Osteocyte (in vitro differentiated cells): Measurements from ENCODE around the gene CAMK2D. TPM values are rescaled to one million over a fixed set of nuclear protein-coding genes. Genes with fewer than 3 reads are reported as not detected.

Source experiments
- DNase-seq: peaks from one replicate; pipeline ENCODE4 v3.0.0; 2021; ENCODE audit warnings: mixed read lengths; ENCODE audit not compliant: unreplicated experiment; ENCODE audit errors: extremely low spot score
- H3K27ac Mint-ChIP-seq: one replicate; pipeline ENCODE4 v1.8.0; 2021; ENCODE audit warnings: mild to moderate bottlenecking, mixed read lengths; ENCODE audit not compliant: unreplicated experiment
- H3K27me3 Mint-ChIP-seq: one replicate; pipeline ENCODE4 v1.8.0; 2021; ENCODE audit warnings: mixed read lengths; ENCODE audit not compliant: unreplicated experiment
- H3K36me3 Mint-ChIP-seq: one replicate; pipeline ENCODE4 v1.8.0; 2021; ENCODE audit warnings: mixed read lengths; ENCODE audit not compliant: unreplicated experiment
- H3K4me1 Mint-ChIP-seq: one replicate; pipeline ENCODE4 v1.8.0; 2021; ENCODE audit warnings: mixed read lengths; ENCODE audit not compliant: unreplicated experiment
- H3K4me3 Mint-ChIP-seq: one replicate; pipeline ENCODE4 v1.8.0; 2021; ENCODE audit warnings: mild to moderate bottlenecking, moderate library complexity, mixed read lengths; ENCODE audit not compliant: unreplicated experiment
- H3K9me3 Mint-ChIP-seq: one replicate; pipeline ENCODE4 v1.8.0; 2021; ENCODE audit warnings: mixed read lengths; ENCODE audit not compliant: unreplicated experiment
- CTCF ChIP-seq: fragments of 200-600 bp; sonication (generic); IDR thresholded peaks from 2 replicates; pipeline ENCODE4 v1.5.0; 2021; ENCODE audit warnings: antibody characterized with exemption, mild to moderate bottlenecking, moderate library complexity
- total RNA-seq: library from RNA; stranded (reverse); gene quantifications from 2 replicates; pipeline ENCODE4 v1.2.1, GENCODE V29; 2021

Gene CAMK2D
- total RNA-seq, 1 donor from 2014 or later, result 84.3 TPM

- H3K4me1 Mint-ChIP-seq, result peaks cover 27% of the 10 kb centered on the region
- DNase-seq, result no peak
- no peaks in the 10 kb centered on the region for H3K9me3 Mint-ChIP-seq
- peaks cover 18% of the 10 kb centered on the region for H3K36me3 Mint-ChIP-seq
- H3K27me3 Mint-ChIP-seq, result no peaks in the 10 kb centered on the region
- TF ChIP-seq CTCF, result no peak
- H3K4me3 Mint-ChIP-seq, result no peak overlapping the region
- H3K27ac Mint-ChIP-seq, result no peak overlapping the region
These were observed 117.1 kb downstream of the CAMK2D start for GRCh38 chr4:113644398-113644797.

- no peak for DNase-seq
These were observed 118.0 kb downstream of the CAMK2D start for GRCh38 chr4:113643505-113643904.

GRCh38 chr4:113641025-113641431 is 120.5 kb downstream of the CAMK2D start:
- Mint-ChIP-seq H3K27me3 (no peaks in the 10 kb centered on the region), H3K9me3 (no peaks in the 10 kb centered on the region), H3K36me3 (peaks cover 10% of the 10 kb centered on the region), H3K27ac (no peak overlapping the region), H3K4me1 (peaks cover 40% of the 10 kb centered on the region), H3K4me3 (no peak overlapping the region)
- TF ChIP-seq CTCF, result no peak
- DNase-seq, result no peak

More at GRCh38 chr4:113643505-113643904, 118.0 kb downstream of the CAMK2D start:
- no peaks in the 10 kb centered on the region for H3K27me3 Mint-ChIP-seq
- H3K36me3 Mint-ChIP-seq, result peaks cover 15% of the 10 kb centered on the region
- H3K4me1 Mint-ChIP-seq, result peaks cover 28% of the 10 kb centered on the region
- no peaks in the 10 kb centered on the region for H3K9me3 Mint-ChIP-seq
- no peak overlapping the region for H3K4me3 Mint-ChIP-seq
- no peak overlapping the region for H3K27ac Mint-ChIP-seq
- TF ChIP-seq CTCF, result no peak

GRCh38 chr4:113639326-113639725 is 122.2 kb downstream of the CAMK2D start:
- no peak overlapping the region for H3K4me3 Mint-ChIP-seq
- no peak for DNase-seq
- no peaks in the 10 kb centered on the region for H3K9me3 Mint-ChIP-seq
- H3K27me3 Mint-ChIP-seq, result no peaks in the 10 kb centered on the region
- TF ChIP-seq CTCF, result no peak
- H3K27ac Mint-ChIP-seq, result no peak overlapping the region
- peaks cover 37% of the 10 kb centered on the region for H3K4me1 Mint-ChIP-seq
- H3K36me3 Mint-ChIP-seq, result peaks cover 6% of the 10 kb centered on the region

DNA sequence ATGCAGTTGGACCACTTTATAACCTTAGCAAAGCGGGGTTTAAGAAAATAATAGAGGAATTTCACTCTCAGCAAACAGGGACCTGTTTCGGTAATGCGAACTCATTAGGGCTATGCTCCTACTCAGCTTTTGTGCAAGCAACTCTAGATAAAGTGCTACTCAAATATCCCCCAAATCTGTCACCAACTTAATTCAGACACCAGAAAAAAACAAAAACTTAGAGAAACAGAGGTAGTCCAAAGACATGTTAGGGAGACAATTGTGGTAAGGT is 123.0 kb downstream of the CAMK2D start:
- H3K9me3 Mint-ChIP-seq, result no peaks in the 10 kb centered on the region
- TF ChIP-seq CTCF, result no peak
- H3K4me3 Mint-ChIP-seq, result no peak overlapping the region
- H3K27me3 Mint-ChIP-seq, result no peaks in the 10 kb centered on the region
- H3K27ac Mint-ChIP-seq, result no peak overlapping the region
- no peak for DNase-seq
- peaks cover 38% of the 10 kb centered on the region for H3K4me1 Mint-ChIP-seq
- peaks cover 3% of the 10 kb centered on the region for H3K36me3 Mint-ChIP-seq
